Measurements from ENCODE around the gene CEBPZ. TPM values are rescaled to one million over a fixed set of nuclear protein-coding genes. Genes with fewer than 3 reads are reported as not detected.
A peak's percentile ranks its signal among the peaks of the same experiment; 100 is the strongest.

The CEBPZ gene
- total and polyA plus RNA-seq, 2 of the 13 experiments (the other 11 are each of a cell fraction or from before 2014, with no cell fraction given): 14.4 to 117 TPM

DNA sequence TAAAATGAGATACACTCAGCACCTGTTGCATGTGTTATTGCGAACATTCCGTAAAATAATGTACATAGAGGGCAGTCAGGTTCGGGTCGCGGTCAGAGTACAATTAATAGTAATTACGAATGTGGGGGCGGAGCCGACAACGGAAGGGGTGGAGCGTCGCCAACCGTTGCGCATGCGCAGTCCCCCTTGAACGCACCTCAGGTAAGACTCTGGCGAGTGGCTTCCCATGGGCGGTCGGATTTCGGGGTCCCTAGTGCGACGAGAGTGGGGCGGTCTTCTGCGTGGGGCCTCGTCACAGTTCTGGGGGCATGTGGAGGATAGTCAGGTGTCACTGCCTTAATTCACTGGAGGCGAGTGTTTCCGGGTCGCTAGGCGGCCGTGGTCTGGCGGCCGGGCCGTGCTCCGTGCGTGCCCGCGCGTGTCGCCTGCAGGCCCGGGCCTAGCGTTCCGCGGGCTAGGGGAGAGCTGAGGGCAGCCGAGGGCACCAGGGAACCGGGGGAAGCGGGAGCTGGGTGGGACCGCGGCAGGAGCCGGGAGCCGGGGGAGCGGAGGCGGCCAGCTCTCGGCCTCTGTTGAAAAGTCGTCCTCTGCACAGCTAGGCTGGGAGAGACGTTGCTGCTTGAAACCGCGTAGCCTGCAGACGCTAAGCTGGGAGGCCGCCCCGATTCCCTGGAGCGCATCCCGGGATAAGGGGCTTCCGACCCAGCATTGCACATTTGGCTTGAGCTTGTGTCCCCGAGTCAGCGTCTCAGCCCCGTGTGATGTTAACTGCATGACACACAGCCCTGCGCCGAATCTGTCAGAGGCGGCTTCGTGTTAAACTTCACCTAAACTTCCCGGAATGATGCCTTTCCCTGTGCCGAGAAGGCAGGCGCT is 34.8 kb downstream of the CEBPZ start, which contains the start of gene CEBPZOS (continued):
- TF ChIP-seq, protein P1, sequence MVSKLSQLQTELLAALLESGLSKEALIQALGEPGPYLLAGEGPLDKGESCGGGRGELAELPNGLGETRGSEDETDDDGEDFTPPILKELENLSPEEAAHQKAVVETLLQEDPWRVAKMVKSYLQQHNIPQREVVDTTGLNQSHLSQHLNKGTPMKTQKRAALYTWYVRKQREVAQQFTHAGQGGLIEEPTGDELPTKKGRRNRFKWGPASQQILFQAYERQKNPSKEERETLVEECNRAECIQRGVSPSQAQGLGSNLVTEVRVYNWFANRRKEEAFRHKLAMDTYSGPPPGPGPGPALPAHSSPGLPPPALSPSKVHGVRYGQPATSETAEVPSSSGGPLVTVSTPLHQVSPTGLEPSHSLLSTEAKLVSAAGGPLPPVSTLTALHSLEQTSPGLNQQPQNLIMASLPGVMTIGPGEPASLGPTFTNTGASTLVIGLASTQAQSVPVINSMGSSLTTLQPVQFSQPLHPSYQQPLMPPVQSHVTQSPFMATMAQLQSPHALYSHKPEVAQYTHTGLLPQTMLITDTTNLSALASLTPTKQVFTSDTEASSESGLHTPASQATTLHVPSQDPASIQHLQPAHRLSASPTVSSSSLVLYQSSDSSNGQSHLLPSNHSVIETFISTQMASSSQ (IDR thresholded peaks at IDR 0.05; ENCODE audit: low read depth): no peak
- TF ChIP-seq, protein P1 (CRISPR knock-in tag; IDR thresholded peaks at IDR 0.05; ENCODE audit: borderline replicate concordance): peak; percentile 20
- TF ChIP-seq, protein P2, sequence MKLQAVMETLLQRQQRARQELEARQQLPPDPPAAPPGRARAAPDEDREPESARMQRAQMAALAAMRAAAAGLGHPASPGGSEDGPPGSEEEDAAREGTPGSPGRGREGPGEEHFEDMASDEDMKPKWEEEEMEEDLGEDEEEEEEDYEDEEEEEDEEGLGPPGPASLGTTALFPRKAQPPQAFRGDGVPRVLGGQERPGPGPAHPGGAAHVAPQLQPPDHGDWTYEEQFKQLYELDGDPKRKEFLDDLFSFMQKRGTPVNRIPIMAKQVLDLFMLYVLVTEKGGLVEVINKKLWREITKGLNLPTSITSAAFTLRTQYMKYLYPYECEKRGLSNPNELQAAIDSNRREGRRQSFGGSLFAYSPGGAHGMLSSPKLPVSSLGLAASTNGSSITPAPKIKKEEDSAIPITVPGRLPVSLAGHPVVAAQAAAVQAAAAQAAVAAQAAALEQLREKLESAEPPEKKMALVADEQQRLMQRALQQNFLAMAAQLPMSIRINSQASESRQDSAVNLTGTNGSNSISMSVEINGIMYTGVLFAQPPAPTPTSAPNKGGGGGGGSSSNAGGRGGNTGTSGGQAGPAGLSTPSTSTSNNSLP (IDR thresholded peaks at IDR 0.05; ENCODE audit: low read depth, low read length): peak; percentile 96
- TF ChIP-seq ZNF256 (CRISPR knock-in tag; conservative IDR thresholded peaks at IDR 0.05) (peak; percentile 70; the same call in 1 of the 2 replicates), PAX8 (CRISPR knock-in tag; IDR thresholded peaks at IDR 0.05; ENCODE audit: borderline replicate concordance) (peak; percentile 90; the same call in 1 of the 2 replicates), PITX1 (CRISPR knock-in tag; IDR thresholded peaks at IDR 0.05) (peak; percentile 11; the same call in 1 of the 2 replicates), ASH2L (IDR thresholded peaks at IDR 0.05; ENCODE audit: insufficient read length, low read depth, low read length) (peak; percentile 98), ZIK1 (CRISPR knock-in tag; IDR thresholded peaks at IDR 0.05; ENCODE audit: borderline replicate concordance, low read depth) (peak; percentile 73; the same call in 1 of the 2 replicates), ZNF713 (CRISPR knock-in tag; IDR thresholded peaks at IDR 0.05) (no peak)
- TF ChIP-seq, protein P3, sequence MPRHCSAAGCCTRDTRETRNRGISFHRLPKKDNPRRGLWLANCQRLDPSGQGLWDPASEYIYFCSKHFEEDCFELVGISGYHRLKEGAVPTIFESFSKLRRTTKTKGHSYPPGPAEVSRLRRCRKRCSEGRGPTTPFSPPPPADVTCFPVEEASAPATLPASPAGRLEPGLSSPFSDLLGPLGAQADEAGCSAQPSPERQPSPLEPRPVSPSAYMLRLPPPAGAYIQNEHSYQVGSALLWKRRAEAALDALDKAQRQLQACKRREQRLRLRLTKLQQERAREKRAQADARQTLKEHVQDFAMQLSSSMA (CRISPR knock-in tag; IDR thresholded peaks at IDR 0.05): peak; percentile 82; the same call in 1 of the 2 replicates
- TF ChIP-seq, protein P4, sequence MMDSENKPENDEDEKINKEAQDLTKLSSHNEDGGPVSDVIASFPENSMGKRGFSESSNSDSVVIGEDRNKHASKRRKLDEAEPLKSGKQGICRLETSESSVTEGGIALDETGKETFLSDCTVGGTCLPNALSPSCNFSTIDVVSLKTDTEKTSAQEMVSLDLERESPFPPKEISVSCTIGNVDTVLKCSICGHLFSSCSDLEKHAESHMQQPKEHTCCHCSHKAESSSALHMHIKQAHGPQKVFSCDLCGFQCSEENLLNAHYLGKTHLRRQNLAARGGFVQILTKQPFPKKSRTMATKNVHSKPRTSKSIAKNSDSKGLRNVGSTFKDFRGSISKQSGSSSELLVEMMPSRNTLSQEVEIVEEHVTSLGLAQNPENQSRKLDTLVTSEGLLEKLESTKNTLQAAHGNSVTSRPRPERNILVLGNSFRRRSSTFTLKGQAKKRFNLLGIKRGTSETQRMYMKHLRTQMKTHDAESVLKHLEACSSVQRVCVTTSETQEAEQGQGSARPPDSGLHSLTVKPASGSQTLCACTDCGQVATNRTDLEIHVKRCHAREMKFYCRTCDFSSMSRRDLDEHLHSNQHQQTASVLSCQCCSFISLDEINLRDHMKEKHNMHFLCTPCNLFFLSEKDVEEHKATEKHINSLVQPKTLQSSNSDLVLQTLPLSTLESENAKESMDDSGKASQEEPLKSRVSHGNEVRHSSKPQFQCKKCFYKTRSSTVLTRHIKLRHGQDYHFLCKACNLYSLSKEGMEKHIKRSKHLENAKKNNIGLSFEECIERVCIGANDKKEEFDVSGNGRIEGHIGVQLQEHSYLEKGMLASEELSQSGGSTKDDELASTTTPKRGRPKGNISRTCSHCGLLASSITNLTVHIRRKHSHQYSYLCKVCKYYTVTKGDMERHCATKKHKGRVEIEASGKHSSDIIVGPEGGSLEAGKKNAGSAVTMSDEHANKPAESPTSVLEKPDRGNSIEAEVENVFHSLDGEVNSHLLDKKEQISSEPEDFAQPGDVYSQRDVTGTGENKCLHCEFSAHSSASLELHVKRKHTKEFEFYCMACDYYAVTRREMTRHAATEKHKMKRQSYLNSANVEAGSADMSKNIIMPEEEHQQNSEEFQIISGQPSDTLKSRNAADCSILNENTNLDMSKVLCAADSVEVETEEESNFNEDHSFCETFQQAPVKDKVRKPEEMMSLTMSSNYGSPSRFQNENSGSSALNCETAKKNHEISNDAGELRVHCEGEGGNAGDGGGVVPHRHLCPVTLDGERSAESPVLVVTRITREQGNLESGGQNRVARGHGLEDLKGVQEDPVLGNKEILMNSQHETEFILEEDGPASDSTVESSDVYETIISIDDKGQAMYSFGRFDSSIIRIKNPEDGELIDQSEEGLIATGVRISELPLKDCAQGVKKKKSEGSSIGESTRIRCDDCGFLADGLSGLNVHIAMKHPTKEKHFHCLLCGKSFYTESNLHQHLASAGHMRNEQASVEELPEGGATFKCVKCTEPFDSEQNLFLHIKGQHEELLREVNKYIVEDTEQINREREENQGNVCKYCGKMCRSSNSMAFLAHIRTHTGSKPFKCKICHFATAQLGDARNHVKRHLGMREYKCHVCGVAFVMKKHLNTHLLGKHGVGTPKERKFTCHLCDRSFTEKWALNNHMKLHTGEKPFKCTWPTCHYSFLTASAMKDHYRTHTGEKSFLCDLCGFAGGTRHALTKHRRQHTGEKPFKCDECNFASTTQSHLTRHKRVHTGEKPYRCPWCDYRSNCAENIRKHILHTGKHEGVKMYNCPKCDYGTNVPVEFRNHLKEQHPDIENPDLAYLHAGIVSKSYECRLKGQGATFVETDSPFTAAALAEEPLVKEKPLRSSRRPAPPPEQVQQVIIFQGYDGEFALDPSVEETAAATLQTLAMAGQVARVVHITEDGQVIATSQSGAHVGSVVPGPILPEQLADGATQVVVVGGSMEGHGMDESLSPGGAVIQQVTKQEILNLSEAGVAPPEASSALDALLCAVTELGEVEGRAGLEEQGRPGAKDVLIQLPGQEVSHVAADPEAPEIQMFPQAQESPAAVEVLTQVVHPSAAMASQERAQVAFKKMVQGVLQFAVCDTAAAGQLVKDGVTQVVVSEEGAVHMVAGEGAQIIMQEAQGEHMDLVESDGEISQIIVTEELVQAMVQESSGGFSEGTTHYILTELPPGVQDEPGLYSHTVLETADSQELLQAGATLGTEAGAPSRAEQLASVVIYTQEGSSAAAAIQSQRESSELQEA (CRISPR knock-in tag; IDR thresholded peaks at IDR 0.05; ENCODE audit: not compliant biosample characterization): peak; percentile 70
